CD14-positive monocyte (primary cell): ENCODE data around the gene ATP6V1G1. TPM values are rescaled to one million over a fixed set of nuclear protein-coding genes. Genes with fewer than 3 reads are reported as not detected.

Source experiments
- DNase-seq, 3 donors: peaks; one replicate each; pipeline ENCODE4 v3.0.0-alpha.2; 2011 to 2022
- H2AFZ ChIP-seq: 2 replicates; pipeline ENCODE4 v1.6.0; 2012; ENCODE audit warnings: mild to moderate bottlenecking, low read depth, low read length, inconsistent platforms; ENCODE audit not compliant: insufficient read depth, poor library complexity, severe bottlenecking
- H3K27ac ChIP-seq, 2 donors: 1 replicate in 1 of 2; 2 replicates in 1 of 2; pipeline ENCODE4 v1.5.1; 2012 to 2013; ENCODE audit warnings: low read length in 2 of 2, control low read depth in 1 of 2, inconsistent platforms in 1 of 2, low read depth in 1 of 2, mild to moderate bottlenecking in 1 of 2
- H3K27me3 ChIP-seq, 2 donors: one replicate each; pipeline versions ENCODE4 v1.6.0 to v1.6.1; 2011 to 2013; ENCODE audit warnings: low read length in 2 of 2; ENCODE audit not compliant: control insufficient read depth in 2 of 2, insufficient read depth in 2 of 2
- H3K36me3 ChIP-seq, 2 donors: replicated peaks in 1 of 2; 1 replicate in 1 of 2; 2 replicates in 1 of 2; pipeline versions ENCODE4 v1.5.1 to v1.6.1; 2012 to 2013; ENCODE audit warnings: low read length in 2 of 2, control low read depth in 1 of 2, inconsistent platforms in 1 of 2, mild to moderate bottlenecking in 1 of 2; ENCODE audit not compliant: insufficient read depth in 2 of 2, control insufficient read depth in 1 of 2
- H3K4me1 ChIP-seq, 2 donors: 1 replicate in 1 of 2; 2 replicates in 1 of 2; pipeline versions ENCODE4 v1.5.1 to v1.6.1; 2012 to 2013; ENCODE audit warnings: low read length in 2 of 2, control low read depth in 1 of 2, inconsistent platforms in 1 of 2, mild to moderate bottlenecking in 1 of 2, moderate library complexity in 1 of 2; ENCODE audit not compliant: insufficient read depth in 2 of 2, control insufficient read depth in 1 of 2
- H3K4me2 ChIP-seq: replicated peaks from 2 replicates; pipeline ENCODE3; 2012; ENCODE audit warnings: low read length, moderate library complexity, mild to moderate bottlenecking; ENCODE audit not compliant: poor library complexity, severe bottlenecking; ENCODE audit errors: extremely low read depth
- H3K4me3 ChIP-seq, 3 experiments: fragments of 200-600 bp in 1 of 3; sonication (generic) in 1 of 3; replicated peaks in 1 of 3; 1 replicate in 2 of 3; 2 replicates in 1 of 3; pipeline ENCODE4 v1.5.1; 2011 to 2013; ENCODE audit warnings: low read length in 3 of 3, mild to moderate bottlenecking in 3 of 3, control low read depth in 2 of 3, low read depth in 2 of 3, inconsistent platforms in 1 of 3, moderate library complexity in 1 of 3
- H3K79me2 ChIP-seq: 2 replicates; pipeline ENCODE4 v1.6.0; 2012; ENCODE audit warnings: mild to moderate bottlenecking, control low read depth, inconsistent platforms, low read length, moderate library complexity; ENCODE audit not compliant: insufficient read depth
- H3K9ac ChIP-seq: 2 replicates; pipeline ENCODE4 v1.6.0; 2017; ENCODE audit warnings: low read length, mild to moderate bottlenecking; ENCODE audit not compliant: insufficient read depth, poor library complexity, severe bottlenecking
- H3K9me3 ChIP-seq, 2 donors: replicated peaks in 1 of 2; 1 replicate in 1 of 2; 2 replicates in 1 of 2; pipeline versions ENCODE4 v1.5.1 to v1.6.1; 2012 to 2013; ENCODE audit warnings: low read length in 2 of 2, control low read depth in 1 of 2; ENCODE audit not compliant: control insufficient read depth in 1 of 2, insufficient read depth in 1 of 2
- H4K20me1 ChIP-seq: 2 replicates; pipeline ENCODE4 v1.6.0; 2012; ENCODE audit warnings: mild to moderate bottlenecking, low read length, control low read depth, moderate library complexity; ENCODE audit not compliant: insufficient read depth
- H3K27ac Mint-ChIP-seq, 7 donors: one replicate each; pipeline ENCODE4 v1.8.0; 2020; ENCODE audit warnings: mild to moderate bottlenecking in 7 of 7, mixed read lengths in 7 of 7, moderate library complexity in 6 of 7, inconsistent platforms in 2 of 7
- H3K27me3 Mint-ChIP-seq, 3 donors: one replicate each; pipeline ENCODE4 v1.8.0; 2021 to 2022; ENCODE audit warnings: low read depth in 3 of 3, mild to moderate bottlenecking in 3 of 3, mixed read lengths in 3 of 3, moderate library complexity in 3 of 3, inconsistent platforms in 1 of 3
- H3K36me3 Mint-ChIP-seq, 2 donors: one replicate each; pipeline ENCODE4 v1.8.0; 2020; ENCODE audit warnings: mixed read lengths in 2 of 2, inconsistent platforms in 1 of 2, mild to moderate bottlenecking in 1 of 2
- H3K4me1 Mint-ChIP-seq: one replicate; pipeline ENCODE4 v1.8.0; 2020; ENCODE audit warnings: mild to moderate bottlenecking, mixed read lengths
- H3K4me3 Mint-ChIP-seq, 2 donors: one replicate each; pipeline ENCODE4 v1.8.0; 2020; ENCODE audit warnings: mild to moderate bottlenecking in 2 of 2, mixed read lengths in 2 of 2, moderate library complexity in 1 of 2
- H3K9me3 Mint-ChIP-seq, 7 donors: one replicate each; pipeline ENCODE4 v1.8.0; 2020 to 2022; ENCODE audit warnings: mixed read lengths in 7 of 7, mild to moderate bottlenecking in 6 of 7, moderate library complexity in 6 of 7, inconsistent platforms in 2 of 7
- CTCF ChIP-seq: fragments of 200-600 bp; IDR thresholded peaks from one replicate; pipeline ENCODE4 v1.8.0; 2022; ENCODE audit warnings: antibody characterized with exemption, mild to moderate bottlenecking
- WGBS: methylation state at CpG from one replicate; pipeline ENCODE4 v1.1.5; 2013; ENCODE audit warnings: missing lambda C conversion rate; ENCODE audit not compliant: insufficient coverage; 5-methylcytosine and 5-hydroxymethylcytosine counted together
- intact Hi-C, 2 donors: fragments of 100-400 bp; cut with micrococcal nuclease; formaldehyde crosslinking; loops; one replicate each; pipeline versions ENCODE4 v1.15.0 to v1.15.1; 2023
- polyA plus RNA-seq, 3 donors: library from polyadenylated mRNA; depleted of rRNA in 1 of 3; unstranded in 2 of 3; stranded (reverse) in 1 of 3; fragments of 300-500 nt in 2 of 3; fragments of >200 nt in 1 of 3; fragmentation: Illumina TruSeq in 2 of 3; gene quantifications; 1 replicate in 2 of 3; 2 replicates in 1 of 3; pipeline ENCODE4 v1.2.3, GENCODE V29; 2012 to 2021

Gene ATP6V1G1
- polyA plus RNA-seq, 3 donors: 146 to 226 (median 214) TPM

- Histone ChIP-seq H3K4me2 (no peak overlapping the region), H3K36me3 (peaks cover 92 to 100% of the 10 kb centered on the region in 2 donors), H2AFZ (no peak overlapping the region), H4K20me1 (no peaks in the 10 kb centered on the region), H3K9me3 (no peaks in the 10 kb centered on the region), H3K79me2 (no peaks in the 10 kb centered on the region), H3K27me3 (no peaks in the 10 kb centered on the region), H3K4me1 (no peaks in the 10 kb centered on the region), H3K4me3 (no peak overlapping the region), H3K9ac (no peak overlapping the region), H3K27ac (no peak overlapping the region)
- intact Hi-C loops: no loop called here
- H3K36me3 Mint-ChIP-seq: peaks cover 91 to 97% of the 10 kb centered on the region in 2 donors
- peaks cover 0 to 3% (median 2%) of the 10 kb centered on the region in 3 donors for H3K27me3 Mint-ChIP-seq
- H3K9me3 Mint-ChIP-seq: no peaks in the 10 kb centered on the region
- no CpG with 5 or more reads among the region's 2 CpGs for WGBS
- no peak for DNase-seq
- no peak overlapping the region for H3K4me3 Mint-ChIP-seq
- peak overlapping the region in 1 of 7 donors; percentile 10 for H3K27ac Mint-ChIP-seq
- no peaks in the 10 kb centered on the region for H3K4me1 Mint-ChIP-seq
- TF ChIP-seq CTCF: no peak
These were observed 43.6 kb downstream of the ATP6V1G1 start for GRCh38 chr9:114631166-114631565.

GRCh38 chr9:114633438-114634089 lies 46.0 kb downstream of the ATP6V1G1 start:
- H3K27me3 ChIP-seq: no peaks in the 10 kb centered on the region
- 96% methylated on average over 10 of the region's 11 CpGs for WGBS
- no peak for DNase-seq
- no peaks in the 10 kb centered on the region for H3K4me1 ChIP-seq
- H2AFZ ChIP-seq: no peak overlapping the region
- H3K4me3 ChIP-seq: no peak overlapping the region
- no peak overlapping the region for H3K4me3 Mint-ChIP-seq
- no peaks in the 10 kb centered on the region for H4K20me1 ChIP-seq
- no peak for TF ChIP-seq CTCF
- H3K4me2 ChIP-seq: no peak overlapping the region
- H3K27ac ChIP-seq: no peak overlapping the region
- H3K36me3 ChIP-seq: peaks cover 85 to 98% of the 10 kb centered on the region in 2 donors
- H3K9ac ChIP-seq: no peak overlapping the region
- intact Hi-C loops: no loop called here
- H3K27me3 Mint-ChIP-seq: peaks cover 0 to 3% (median 2%) of the 10 kb centered on the region in 3 donors
- peaks cover 91 to 97% of the 10 kb centered on the region in 2 donors for H3K36me3 Mint-ChIP-seq
- no peak overlapping the region for H3K27ac Mint-ChIP-seq
- no peaks in the 10 kb centered on the region for H3K79me2 ChIP-seq
- no peaks in the 10 kb centered on the region for H3K9me3 ChIP-seq
- H3K4me1 Mint-ChIP-seq: no peaks in the 10 kb centered on the region
- H3K9me3 Mint-ChIP-seq: no peaks in the 10 kb centered on the region
